Measurements from ENCODE around the gene VDR. TPM values are rescaled to one million over a fixed set of nuclear protein-coding genes. Genes with fewer than 3 reads are reported as not detected.

VDR gene
- total RNA-seq, 4 donors from 2014 or later = 16.6 to 25.0 (median 21.3) TPM

DNA sequence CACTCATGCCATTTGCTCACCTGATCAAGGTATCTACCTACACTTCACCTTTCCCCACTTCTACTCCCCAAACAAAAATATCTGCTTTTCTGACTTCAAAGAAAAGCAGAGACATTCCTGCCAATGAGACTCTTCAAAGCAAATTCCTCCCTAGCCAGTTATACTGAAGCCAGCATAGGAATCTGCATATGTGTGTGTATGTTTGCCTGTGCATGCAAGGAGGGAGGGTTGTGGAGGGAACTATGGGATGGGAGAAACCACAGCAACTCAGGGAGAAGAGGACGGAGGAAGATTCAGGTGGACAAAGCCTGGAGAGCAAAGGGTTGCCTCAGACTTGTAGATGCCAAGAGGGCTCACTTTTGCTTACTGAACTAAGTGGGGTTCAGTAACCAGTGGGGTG, 26.4 kb upstream of the VDR start:
- intact Hi-C loops (cut with DNase I) = no loop called here
- no peak for DNase-seq
- no peak for TF ChIP-seq POLR2A (IDR thresholded peaks at IDR 0.05)
- TF ChIP-seq, protein P1, sequence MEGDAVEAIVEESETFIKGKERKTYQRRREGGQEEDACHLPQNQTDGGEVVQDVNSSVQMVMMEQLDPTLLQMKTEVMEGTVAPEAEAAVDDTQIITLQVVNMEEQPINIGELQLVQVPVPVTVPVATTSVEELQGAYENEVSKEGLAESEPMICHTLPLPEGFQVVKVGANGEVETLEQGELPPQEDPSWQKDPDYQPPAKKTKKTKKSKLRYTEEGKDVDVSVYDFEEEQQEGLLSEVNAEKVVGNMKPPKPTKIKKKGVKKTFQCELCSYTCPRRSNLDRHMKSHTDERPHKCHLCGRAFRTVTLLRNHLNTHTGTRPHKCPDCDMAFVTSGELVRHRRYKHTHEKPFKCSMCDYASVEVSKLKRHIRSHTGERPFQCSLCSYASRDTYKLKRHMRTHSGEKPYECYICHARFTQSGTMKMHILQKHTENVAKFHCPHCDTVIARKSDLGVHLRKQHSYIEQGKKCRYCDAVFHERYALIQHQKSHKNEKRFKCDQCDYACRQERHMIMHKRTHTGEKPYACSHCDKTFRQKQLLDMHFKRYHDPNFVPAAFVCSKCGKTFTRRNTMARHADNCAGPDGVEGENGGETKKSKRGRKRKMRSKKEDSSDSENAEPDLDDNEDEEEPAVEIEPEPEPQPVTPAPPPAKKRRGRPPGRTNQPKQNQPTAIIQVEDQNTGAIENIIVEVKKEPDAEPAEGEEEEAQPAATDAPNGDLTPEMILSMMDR (IDR thresholded peaks at IDR 0.05) = no peak
- 60 to 82% methylated on average over 1 of the region's 1 CpG for WGBS, 2 donors
- Histone ChIP-seq H3K4me3 (no peak overlapping the region), H3K4me1 (no peaks in the 10 kb centered on the region), H3K27me3 (peaks cover 0 to 3% (median 0%) of the 10 kb centered on the region in 4 donors), H3K36me3 (no peaks in the 10 kb centered on the region), H3K27ac (no peak overlapping the region), H3K9me3 (no peaks in the 10 kb centered on the region)

DNA sequence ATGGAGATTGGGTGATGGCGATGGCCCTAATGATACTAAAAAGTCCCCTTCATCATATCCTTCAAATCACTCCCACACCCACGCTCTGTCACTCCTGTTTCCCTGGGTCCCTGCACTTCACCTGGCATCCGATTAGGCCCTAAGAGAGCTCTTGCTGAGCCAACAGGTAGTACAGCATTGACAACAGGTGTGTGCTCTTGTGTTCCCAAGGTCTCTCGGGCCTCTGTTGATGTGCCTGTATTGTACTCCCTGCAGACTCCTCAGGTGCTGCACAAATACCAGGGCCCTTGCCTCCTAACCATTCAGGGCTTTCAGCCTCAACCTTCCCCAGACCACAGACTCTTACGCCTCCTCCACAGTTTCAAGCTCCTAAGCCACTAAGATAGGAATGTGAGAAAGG, 25.8 kb upstream of the VDR start:
- no peak overlapping the region for H3K27ac ChIP-seq
- H3K9me3 ChIP-seq = no peaks in the 10 kb centered on the region
- H3K36me3 ChIP-seq = no peaks in the 10 kb centered on the region
- no peak for DNase-seq
- H3K4me3 ChIP-seq = no peak overlapping the region
- no peaks in the 10 kb centered on the region for H3K4me1 ChIP-seq
- no peak for TF ChIP-seq POLR2A (IDR thresholded peaks at IDR 0.05)
- TF ChIP-seq, protein P1 (IDR thresholded peaks at IDR 0.05) = no peak
- H3K27me3 ChIP-seq = peaks cover 0 to 3% (median 0%) of the 10 kb centered on the region in 4 donors
- 90 to 99% methylated on average over 5 of the region's 5 CpGs for WGBS, 2 donors
- intact Hi-C loops (cut with DNase I) = no loop called here

DNA sequence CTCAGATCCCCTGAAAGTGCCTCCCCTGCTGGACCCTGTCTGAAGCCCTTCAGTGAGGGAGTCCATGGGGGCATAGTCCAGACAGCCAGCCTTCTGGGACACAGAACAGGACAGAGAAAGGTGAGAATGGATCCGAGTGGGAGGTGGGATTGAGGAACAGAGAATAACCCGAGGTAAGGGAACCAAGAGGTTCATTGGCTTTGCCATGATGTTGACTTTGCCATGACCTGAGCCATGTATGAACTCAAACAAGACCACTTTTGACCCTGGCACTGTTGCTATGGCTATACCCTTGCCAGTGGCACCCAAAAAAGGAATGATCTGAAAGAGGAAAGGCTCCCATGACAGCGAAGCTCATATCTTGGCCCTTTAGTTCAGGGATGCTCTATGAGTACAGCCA, 22.6 kb upstream of the VDR start:
- Histone ChIP-seq H3K27me3 (peaks cover 0 to 14% (median 0%) of the 10 kb centered on the region in 4 donors), H3K36me3 (no peaks in the 10 kb centered on the region), H3K4me1 (no peaks in the 10 kb centered on the region), H3K4me3 (no peak overlapping the region), H3K9me3 (no peaks in the 10 kb centered on the region), H3K27ac (no peak overlapping the region)
- WGBS, 2 donors = 82 to 88% methylated on average over 3 of the region's 3 CpGs
- intact Hi-C loops (cut with DNase I) = no loop called here
- no peak for TF ChIP-seq POLR2A (IDR thresholded peaks at IDR 0.05)
- TF ChIP-seq, protein P1 (IDR thresholded peaks at IDR 0.05) = no peak
- no peak for DNase-seq

DNA sequence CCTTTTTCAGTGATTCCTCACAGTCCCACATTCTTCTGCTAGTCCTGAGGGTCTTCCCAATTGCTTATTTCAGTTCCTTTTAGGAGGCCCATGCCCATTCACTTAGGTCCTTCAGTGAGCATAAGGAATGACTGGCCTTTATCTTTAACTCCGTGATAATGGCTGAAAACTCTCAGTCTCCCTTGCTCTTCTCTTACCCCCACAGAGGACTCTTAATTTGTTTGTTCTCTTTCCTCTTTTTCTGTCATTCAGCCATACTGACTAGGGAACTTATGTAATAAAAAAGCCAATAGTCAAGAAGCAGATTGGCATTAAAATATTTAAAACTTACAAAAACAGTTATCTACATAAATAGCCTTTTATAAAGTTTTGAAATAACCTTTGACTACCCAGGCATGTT, 17.1 kb upstream of the VDR start:
- Histone ChIP-seq H3K36me3 (no peaks in the 10 kb centered on the region), H3K9me3 (no peaks in the 10 kb centered on the region), H3K4me1 (no peaks in the 10 kb centered on the region), H3K27ac (no peak overlapping the region), H3K4me3 (no peak overlapping the region), H3K27me3 (peaks cover 0 to 20% (median 0%) of the 10 kb centered on the region in 4 donors)
- TF ChIP-seq POLR2A (IDR thresholded peaks at IDR 0.05) = no peak
- TF ChIP-seq, protein P1 (IDR thresholded peaks at IDR 0.05) = no peak
- no peak for DNase-seq
- intact Hi-C loops (cut with DNase I) = no loop called here
- WGBS, 2 donors = 53 to 64% methylated on average over 1 of the region's 1 CpG

DNA sequence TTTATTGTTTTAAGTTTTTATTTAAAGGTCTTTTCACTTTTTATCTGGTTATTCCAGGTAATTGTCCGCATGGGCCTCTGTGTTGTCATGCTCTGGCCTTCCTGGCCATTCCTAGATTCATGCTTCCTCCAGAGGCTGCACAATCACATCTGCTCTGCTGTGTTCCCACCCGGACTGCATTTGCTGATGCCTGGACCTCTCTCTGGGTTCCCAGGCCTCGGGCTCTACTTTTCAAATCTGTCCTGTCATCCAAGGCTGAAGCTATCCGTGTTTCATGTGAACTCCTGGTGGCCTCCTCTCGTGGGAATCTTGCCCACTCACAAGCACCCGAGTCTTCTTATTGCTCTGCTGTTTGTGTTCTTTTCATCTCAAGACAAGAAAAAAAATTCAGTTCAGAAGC, 16.1 kb upstream of the VDR start:
- TF ChIP-seq, protein P1 (IDR thresholded peaks at IDR 0.05) = no peak
- TF ChIP-seq POLR2A (IDR thresholded peaks at IDR 0.05) = no peak

More for the DNA sequence above, 16.1 kb upstream of the VDR start:
- Histone ChIP-seq H3K4me1 (no peaks in the 10 kb centered on the region), H3K36me3 (no peaks in the 10 kb centered on the region), H3K27ac (no peak overlapping the region), H3K27me3 (peaks cover 0 to 20% (median 0%) of the 10 kb centered on the region in 4 donors), H3K9me3 (no peaks in the 10 kb centered on the region), H3K4me3 (no peak overlapping the region)
- intact Hi-C loops (cut with DNase I) = no loop called here
- DNase-seq = no peak
- 68 to 69% methylated on average over 6 of the region's 6 CpGs for WGBS, 2 donors

Measured in esophagus squamous epithelium (tissue), 5 donors.